ENCODE measurements around the gene SCMH1.
"Not testable (repeated sequence)": the region's sequence is repeated elsewhere in the genome, so short reads cannot be mapped to it uniquely, and the experiment has no call there.

Gene SCMH1

GRCh38 chr1:41236781-41237180 is 5.3 kb downstream of the SCMH1 start:
- Histone ChIP-seq H3K4me3 (ENCODE audit: severe bottlenecking) (no peak overlapping the region), H3K36me3 (ENCODE audit: low read depth) (peaks cover 3% of the 10 kb centered on the region), H3K27ac (ENCODE audit: poor library complexity, severe bottlenecking) (no peak overlapping the region), H3K9me3 (ENCODE audit: severe bottlenecking) (no peaks in the 10 kb centered on the region), H3K4me1 (ENCODE audit: insufficient read depth, poor library complexity, severe bottlenecking) (peaks cover 20% of the 10 kb centered on the region), H3K27me3 (ENCODE audit: insufficient read depth, poor library complexity, severe bottlenecking) (no peaks in the 10 kb centered on the region)
- DNase-seq (ENCODE audit: low spot score) = no peak
- no peak for TF ChIP-seq CTCF (IDR thresholded peaks at IDR 0.05; ENCODE audit: poor library complexity, severe bottlenecking)
- no peak for ATAC-seq (ENCODE audit: low read depth)

DNA sequence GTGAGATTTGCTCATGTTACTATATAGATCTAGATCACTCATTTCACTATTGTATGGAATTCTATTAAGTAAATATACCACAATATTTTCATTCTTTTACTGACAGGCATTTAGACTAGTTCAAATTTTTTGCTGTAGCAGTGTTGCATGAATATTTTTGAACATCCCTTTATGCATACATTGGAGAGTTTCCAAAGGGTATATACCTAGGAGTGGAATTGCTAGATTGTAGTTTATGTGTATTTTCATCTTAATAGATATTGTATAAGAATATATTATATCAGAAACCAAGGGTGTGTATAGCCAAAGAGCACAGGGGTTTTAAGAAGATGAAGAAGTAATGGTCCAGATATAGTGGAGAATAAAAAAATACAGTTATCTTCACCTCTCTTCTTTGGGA is 6.2 kb downstream of the SCMH1 start:
- H3K36me3 ChIP-seq (ENCODE audit: low read depth) = peaks cover 3% of the 10 kb centered on the region
- ATAC-seq (ENCODE audit: low read depth) = no peak
- TF ChIP-seq CTCF (IDR thresholded peaks at IDR 0.05; ENCODE audit: poor library complexity, severe bottlenecking) = no peak
- no peaks in the 10 kb centered on the region for H3K9me3 ChIP-seq (ENCODE audit: severe bottlenecking)
- H3K4me3 ChIP-seq (ENCODE audit: severe bottlenecking) = no peak overlapping the region
- H3K27me3 ChIP-seq (ENCODE audit: insufficient read depth, poor library complexity, severe bottlenecking) = no peaks in the 10 kb centered on the region
- H3K4me1 ChIP-seq (ENCODE audit: insufficient read depth, poor library complexity, severe bottlenecking) = peaks cover 20% of the 10 kb centered on the region
- no peak for DNase-seq (ENCODE audit: low spot score)
- H3K27ac ChIP-seq (ENCODE audit: poor library complexity, severe bottlenecking) = no peak overlapping the region

GRCh38 chr1:41233708-41234107 is 8.4 kb downstream of the SCMH1 start:
- H3K27me3 ChIP-seq (ENCODE audit: insufficient read depth, poor library complexity, severe bottlenecking) = no peaks in the 10 kb centered on the region
- H3K36me3 ChIP-seq (ENCODE audit: low read depth) = peaks cover 3% of the 10 kb centered on the region
- DNase-seq (ENCODE audit: low spot score) = no peak
- H3K9me3 ChIP-seq (ENCODE audit: severe bottlenecking) = no peaks in the 10 kb centered on the region
- no peak overlapping the region for H3K27ac ChIP-seq (ENCODE audit: poor library complexity, severe bottlenecking)
- no peak for TF ChIP-seq CTCF (IDR thresholded peaks at IDR 0.05; ENCODE audit: poor library complexity, severe bottlenecking)
- no peak for ATAC-seq (ENCODE audit: low read depth)
- H3K4me3 ChIP-seq (ENCODE audit: severe bottlenecking) = no peak overlapping the region
- peaks cover 11% of the 10 kb centered on the region for H3K4me1 ChIP-seq (ENCODE audit: insufficient read depth, poor library complexity, severe bottlenecking)

DNA sequence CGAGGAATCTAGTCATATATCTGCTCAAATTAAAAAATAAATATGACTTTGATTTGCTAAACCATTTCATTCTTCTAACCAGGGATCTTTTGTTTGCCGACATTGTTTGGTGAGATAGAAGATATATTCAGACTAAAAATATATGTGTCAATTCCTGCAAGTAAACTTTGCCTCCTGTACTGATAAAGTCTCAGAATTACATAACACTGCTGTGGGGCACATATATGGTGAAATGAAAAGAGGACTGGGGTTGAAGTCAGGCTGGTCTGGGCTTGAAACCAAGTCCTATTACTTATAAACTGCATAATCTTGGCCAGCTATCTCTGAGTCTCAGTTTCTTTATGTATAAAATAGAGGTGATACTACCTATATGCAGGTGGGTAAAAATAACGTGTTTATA is 9.8 kb downstream of the SCMH1 start:
- Histone ChIP-seq H3K9me3 (ENCODE audit: severe bottlenecking) (no peaks in the 10 kb centered on the region), H3K4me3 (ENCODE audit: severe bottlenecking) (no peak overlapping the region), H3K27ac (ENCODE audit: poor library complexity, severe bottlenecking) (no peak overlapping the region), H3K36me3 (ENCODE audit: low read depth) (peaks cover 3% of the 10 kb centered on the region), H3K4me1 (ENCODE audit: insufficient read depth, poor library complexity, severe bottlenecking) (no peaks in the 10 kb centered on the region), H3K27me3 (ENCODE audit: insufficient read depth, poor library complexity, severe bottlenecking) (no peaks in the 10 kb centered on the region)
- ATAC-seq (ENCODE audit: low read depth) (no peak), DNase-seq (ENCODE audit: low spot score) (no peak)
- no peak for TF ChIP-seq CTCF (IDR thresholded peaks at IDR 0.05; ENCODE audit: poor library complexity, severe bottlenecking)

DNA sequence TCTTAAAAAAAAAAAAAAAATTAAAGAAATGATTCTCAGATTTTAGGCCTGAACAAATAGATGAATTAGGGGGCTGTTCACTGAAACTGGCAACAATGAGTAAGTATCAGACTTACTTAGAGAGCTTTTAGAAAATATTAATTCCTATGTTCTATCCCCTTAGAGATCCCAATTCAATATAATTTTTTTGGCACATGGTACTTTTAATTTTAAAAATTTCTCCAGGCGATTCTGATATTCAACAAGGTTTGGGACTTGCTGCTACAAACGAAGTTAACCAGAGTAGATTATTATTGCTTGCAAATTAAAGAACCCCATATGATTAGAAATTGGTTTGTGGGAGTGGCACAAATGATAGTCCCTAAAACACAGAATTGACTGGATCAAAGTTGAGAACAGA is 11.4 kb downstream of the SCMH1 start:
- H3K4me1 ChIP-seq (ENCODE audit: insufficient read depth, poor library complexity, severe bottlenecking) = no peaks in the 10 kb centered on the region
- no peak for DNase-seq (ENCODE audit: low spot score)
- H3K36me3 ChIP-seq (ENCODE audit: low read depth) = peaks cover 3% of the 10 kb centered on the region
- no peaks in the 10 kb centered on the region for H3K9me3 ChIP-seq (ENCODE audit: severe bottlenecking)
- TF ChIP-seq CTCF (IDR thresholded peaks at IDR 0.05; ENCODE audit: poor library complexity, severe bottlenecking) = no peak
- no peak for ATAC-seq (ENCODE audit: low read depth)
- H3K4me3 ChIP-seq (ENCODE audit: severe bottlenecking) = no peak overlapping the region
- H3K27ac ChIP-seq (ENCODE audit: poor library complexity, severe bottlenecking) = no peak overlapping the region
- H3K27me3 ChIP-seq (ENCODE audit: insufficient read depth, poor library complexity, severe bottlenecking) = no peaks in the 10 kb centered on the region

DNA sequence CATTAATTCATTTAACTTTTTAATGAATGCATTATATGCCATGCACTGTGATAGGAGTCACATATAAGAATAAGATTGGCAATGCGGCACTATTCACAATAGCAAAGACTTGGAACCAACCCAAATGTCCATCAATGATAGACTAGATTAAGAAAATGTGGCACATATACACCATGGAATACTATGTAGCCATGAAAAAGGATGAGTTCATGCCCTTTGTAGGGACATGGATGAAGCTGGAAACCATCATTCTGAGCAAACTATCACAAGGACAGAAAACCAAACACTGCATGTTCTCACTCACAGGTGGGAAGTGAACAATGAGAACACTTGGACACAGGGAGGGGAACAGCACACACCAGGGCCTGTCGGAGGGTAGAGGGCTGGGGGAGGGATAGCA is 12.9 kb downstream of the SCMH1 start:
- H3K9me3 ChIP-seq (ENCODE audit: severe bottlenecking); H3K27ac ChIP-seq (ENCODE audit: poor library complexity, severe bottlenecking); H3K4me3 ChIP-seq (ENCODE audit: severe bottlenecking); ATAC-seq (ENCODE audit: low read depth); H3K36me3 ChIP-seq (ENCODE audit: low read depth); H3K27me3 ChIP-seq (ENCODE audit: insufficient read depth, poor library complexity, severe bottlenecking); DNase-seq (ENCODE audit: low spot score); H3K4me1 ChIP-seq (ENCODE audit: insufficient read depth, poor library complexity, severe bottlenecking): not testable (repeated sequence)

All from RWPE2 (cell line).